NCI-H1694 (cell line): ENCODE data around the gene LSAMP.
"Not testable (repeated sequence)": the region's sequence is repeated elsewhere in the genome, so short reads cannot be mapped to it uniquely, and the experiment has no call there.

Source experiments
- DNase-seq: peaks from one replicate; lab custom pipeline; 2025; lab: John Stamatoyannopoulos, UW

The LSAMP gene

DNA sequence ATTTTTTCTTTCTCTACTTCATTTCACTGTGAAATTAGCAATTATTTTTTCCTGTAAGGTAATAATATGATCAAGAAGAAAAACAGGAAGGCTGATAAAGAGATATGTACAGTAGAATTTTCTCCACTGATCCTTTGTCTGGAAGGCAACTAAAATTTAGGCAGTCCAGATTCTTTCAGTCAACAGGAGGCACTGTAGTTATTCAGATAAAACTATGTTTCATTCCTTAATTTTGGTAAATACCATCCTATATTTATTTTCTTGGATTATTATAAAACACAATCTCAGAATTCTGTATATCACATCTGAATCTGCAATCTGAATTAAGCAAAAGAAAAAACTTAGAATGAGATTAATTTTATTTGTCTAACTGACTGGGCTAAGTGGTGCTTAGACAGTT, 343.2 kb downstream of the LSAMP start:
- DNase-seq, result no peak

DNA sequence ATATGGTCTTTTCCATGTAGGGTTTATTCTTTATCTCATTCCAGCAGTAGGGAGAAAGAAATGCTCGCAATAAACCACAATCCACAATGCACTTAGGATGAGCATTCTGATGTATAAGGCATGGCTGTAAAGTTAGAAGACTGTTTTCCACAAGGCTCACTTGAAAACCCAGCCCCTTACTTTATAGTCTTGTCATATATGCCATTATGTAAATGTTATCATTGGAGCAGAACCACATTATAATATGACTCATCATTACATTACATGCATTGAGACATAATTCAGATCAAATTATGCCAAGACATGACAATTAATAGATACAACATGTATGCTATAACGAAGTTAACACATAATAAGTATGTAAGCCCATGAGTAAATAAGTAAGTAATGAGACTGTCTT, 348.1 kb downstream of the LSAMP start:
- DNase-seq, result no peak

DNA sequence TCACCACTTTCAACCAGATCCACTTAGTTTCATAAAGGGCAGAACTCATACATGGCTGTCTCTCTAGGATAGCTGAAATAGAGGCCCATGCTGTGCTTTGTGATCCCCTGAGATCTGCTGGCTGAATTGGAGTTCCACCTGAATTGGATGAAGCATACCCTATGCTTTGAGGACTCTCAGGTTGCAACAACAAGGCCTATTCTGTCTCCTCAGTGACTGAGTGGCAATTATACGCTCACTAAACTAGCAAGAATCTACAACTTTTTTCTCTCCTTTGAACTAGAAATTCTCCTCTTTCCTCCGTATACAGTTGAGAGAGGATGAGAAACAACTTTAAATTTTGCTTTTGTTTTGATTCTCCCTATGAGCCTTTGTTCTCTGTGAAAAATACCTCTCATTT, 348.7 kb downstream of the LSAMP start:
- no peak for DNase-seq

DNA sequence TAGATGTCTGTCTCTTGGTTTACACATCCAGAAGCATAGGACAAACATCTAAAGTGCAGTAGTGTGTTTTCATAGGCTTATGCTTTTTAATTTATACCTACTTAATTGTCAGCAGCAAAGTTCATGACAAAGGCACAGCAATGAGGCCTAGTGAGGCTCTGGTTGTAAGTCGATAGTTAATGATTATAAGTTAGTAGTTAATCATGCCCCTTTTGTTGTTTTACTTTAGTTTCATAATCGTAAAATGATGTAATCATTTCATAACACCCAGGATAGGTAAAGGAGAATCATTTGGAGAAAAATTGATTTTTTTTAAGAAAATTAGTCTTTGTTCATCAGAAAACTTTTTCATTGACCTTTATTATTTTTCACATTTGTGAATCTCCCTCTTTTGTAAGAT, 351.9 kb downstream of the LSAMP start:
- no peak for DNase-seq

DNA sequence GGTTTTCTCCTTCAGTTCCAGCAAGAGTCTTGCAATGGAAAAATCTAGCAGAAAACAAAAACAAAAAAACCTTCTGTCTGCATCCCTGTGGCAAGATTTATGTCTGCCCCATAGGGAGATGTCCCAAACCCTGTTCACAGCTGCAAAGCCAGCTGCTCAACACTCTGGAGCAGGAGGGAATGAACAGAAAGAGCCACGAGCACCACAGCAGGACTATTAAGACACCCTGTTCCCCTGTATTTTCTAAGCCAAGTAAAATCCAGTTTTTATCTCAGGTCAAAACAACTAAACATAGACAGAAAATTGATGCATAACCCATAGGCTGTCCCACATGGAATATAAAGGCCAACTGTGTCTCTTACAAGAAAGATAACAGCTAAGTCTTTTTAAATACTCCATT, 357.9 kb downstream of the LSAMP start:
- no peak for DNase-seq

DNA sequence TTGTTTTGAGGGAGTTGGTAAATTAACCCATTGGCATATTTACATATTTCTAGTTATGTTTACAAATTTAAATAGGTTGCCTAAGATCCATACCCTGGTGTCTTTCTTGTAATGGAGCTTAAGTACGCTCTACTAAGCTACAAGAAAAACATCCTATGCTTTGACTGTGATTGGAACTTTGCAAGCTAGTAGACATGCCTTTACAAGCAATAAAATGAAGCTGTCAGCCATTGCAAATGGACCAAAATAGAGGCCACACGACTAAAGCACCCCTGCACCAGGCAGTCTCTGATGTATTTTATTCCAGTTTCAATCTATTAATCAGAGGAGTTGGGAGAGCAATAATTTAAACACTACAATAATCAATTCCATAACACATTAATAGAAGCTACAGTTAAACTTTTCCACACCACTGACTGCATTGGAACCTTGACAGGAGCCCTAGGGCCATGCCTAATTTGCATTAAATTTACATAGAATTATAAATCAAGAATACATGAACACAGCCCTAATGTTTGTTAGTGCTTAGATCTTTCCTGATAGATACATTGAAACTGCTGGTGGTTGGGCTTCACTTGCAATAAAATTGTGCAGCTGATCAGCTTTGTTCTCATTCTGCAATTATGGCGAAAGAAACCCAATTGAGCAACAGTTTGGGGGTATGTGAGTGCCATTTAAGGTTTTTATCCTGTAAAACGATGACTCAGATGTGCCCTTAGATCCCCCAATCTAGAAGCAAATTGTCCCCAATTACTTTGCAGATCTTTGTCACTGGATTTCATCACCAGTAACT, 360.1 kb downstream of the LSAMP start:
- no peak for DNase-seq

DNA sequence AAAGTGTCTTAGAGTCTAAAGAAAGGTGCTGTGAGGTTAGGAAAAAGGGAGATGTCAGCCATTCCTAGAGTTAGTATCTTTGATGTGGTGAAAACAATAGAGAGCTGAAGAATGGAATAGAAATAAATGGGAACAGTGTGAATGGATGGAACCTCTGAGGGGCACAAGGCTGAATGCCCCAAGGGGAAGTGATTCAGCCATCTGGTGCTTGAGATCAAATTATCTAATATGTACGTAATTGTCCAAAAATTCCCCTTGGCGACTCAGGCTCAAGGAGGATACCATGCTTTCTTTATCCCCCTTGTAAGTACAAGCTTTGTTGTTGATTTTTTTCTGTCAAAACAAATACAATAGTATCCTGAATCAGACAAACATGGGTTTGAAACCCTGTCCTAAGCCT, 361.6 kb downstream of the LSAMP start:
- no peak for DNase-seq

DNA sequence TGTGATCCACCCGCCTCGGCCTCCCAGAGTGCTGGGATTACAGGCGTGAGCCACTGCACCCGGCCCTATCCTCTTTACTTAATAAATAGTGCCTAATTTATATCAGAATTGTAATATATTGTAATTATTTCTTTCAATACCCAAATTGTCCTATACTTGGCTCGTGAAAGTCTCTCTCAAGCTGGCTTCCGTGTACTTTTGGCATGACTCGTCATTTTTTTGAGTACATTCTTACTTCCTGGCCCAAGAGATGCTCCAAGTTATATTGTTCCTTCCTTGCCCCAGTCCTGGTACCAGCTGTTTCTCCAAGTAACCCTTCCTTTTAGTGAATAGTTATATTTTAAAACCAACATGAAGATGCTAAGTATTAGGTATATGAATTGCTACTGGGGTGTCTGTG, 366.7 kb downstream of the LSAMP start:
- no peak for DNase-seq

DNA sequence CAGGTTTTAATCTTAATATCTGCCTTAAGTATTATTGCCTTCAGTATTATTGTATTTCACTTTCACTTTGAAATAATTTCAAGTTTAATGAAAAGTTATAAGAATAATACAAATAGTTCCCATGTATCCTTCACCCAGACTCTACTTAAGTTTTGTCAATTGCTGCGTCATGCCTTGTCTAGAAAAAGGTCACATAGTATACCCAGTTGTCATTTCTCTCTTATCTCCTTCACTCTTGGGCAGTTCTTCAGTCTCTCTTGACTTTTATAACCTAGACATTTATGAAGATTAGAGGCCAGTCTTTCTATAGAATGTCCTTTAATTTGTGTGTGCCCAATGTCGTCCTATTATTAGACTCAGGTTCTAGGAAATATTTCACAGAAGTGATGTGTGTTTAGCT, 367.7 kb downstream of the LSAMP start:
- DNase-seq, result no peak

DNA sequence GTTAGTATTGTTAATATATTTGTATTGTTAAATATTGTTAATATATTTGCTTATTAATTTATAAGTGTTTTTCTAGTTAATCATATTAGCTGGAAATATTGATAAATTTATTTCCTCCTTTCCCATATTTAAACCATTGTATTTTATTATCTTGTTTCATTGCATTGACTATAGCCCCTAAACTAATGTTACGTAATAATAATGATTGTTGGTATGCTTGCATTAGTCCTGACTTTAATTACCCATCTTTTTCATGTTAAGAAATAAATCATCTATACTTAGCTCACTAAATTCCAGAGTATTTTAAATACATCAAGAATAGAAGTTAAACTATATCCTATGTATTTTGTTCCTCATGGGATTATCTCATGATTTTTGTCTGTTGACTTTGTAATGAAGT, 368.2 kb downstream of the LSAMP start:
- DNase-seq, result no peak

DNA sequence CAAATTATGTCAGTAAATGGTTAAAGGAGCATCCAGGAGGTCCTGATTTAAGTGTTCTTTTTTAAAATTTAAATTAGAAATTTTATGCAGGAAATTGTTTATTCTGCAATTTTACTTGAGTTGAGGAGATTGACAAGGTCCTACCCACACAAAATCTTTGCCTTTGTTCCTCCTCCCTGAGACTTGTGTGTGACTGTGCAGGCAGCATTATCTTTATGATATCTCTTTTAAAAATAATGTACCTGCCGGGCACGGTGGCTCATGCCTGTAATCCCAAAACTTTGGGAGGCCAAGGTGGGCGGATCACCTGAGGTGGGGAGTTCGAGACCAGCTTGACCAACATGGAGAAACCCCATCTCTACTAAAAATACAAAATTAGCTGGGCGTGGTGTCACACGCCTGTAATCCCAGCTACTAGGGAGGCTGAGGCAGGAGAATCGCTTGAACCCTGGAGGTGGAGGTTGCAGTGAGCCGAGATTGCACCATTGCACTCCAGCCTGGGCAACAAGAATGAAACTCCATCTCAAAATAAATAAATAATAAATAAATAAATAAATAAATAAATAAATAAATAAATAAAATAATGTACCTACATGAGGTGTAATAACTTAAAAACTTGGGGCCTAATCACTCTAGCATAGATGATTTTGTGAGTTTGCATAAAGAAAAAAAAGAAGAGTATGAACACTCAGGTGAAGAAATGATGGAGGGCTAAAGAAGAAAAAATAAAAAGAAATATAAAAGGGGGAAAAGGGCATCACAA, 374.6 kb downstream of the LSAMP start:
- not testable (repeated sequence) for DNase-seq

DNA sequence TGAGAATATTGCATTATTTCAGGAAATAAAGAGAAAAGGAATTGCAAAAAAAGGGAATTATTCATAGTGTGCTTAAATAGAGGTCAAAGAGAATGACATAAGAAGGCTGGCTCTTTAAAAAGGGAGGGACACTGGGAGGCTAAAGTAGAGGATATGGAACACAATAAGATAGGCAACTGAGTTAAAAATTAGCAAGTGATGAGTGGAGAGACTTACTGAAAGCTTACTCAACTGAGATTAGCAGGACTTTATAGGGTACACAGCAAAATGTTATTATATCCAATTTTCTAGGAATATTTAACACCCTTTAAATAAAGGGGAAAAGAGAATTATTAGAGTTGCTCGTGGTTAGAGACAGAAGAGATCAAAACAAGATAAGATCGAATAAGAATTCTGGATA, 375.2 kb downstream of the LSAMP start:
- no peak for DNase-seq

DNA sequence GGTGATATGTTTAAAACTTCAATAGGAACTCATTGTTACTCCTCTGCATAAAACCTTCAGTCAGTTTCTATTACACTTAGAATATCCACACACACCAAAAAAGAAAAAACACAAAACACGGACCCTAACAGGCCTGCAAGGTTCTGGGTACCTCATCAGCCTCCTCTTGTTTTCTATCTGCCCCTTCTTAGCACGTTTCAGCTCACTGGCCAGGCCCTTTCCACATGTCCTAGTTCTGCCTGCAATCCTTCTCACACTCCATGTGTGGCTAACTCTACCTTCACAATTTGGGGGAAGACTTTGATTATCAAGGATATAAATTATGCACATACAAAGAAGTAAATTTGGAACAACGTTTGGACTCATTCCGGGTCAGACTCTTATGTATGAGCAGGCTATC, 376.3 kb downstream of the LSAMP start:
- no peak for DNase-seq

DNA sequence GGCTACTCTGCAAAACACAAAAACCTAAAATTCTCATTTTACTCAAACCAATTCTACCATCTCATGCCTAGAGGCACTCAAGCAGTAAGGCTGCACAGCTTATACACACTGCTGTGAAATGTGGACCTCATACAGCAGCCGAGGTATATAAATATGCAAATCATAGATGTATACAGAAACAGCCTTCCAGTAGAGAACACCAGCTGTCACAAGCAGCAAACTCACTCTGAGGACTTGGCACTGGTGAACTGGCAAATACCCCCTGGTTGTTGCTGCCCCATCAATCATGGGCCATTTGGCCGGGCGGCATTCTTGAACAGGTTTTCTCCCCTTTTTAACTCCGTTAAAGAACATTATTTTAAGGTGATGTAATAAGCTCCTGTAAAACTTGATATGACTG, 378.0 kb downstream of the LSAMP start:
- DNase-seq, result peak; percentile 63

DNA sequence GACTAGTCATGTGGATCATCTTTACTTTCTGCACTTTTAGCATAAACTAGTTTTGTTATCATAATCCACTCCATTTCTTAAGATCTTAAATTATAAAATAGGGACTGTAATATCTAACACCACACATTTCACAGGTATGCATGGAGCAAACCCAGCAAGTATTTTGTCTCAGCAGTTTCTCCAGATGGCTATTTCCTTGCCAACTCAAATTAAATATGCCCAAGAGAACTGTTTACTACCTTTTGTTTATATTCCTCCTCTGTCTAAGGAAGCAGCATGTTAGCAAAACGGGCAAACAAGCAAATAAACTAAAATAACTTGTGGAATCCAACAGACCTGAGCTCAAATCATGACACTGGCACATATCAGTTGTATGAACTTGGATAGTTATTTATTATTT, 379.8 kb downstream of the LSAMP start:
- no peak for DNase-seq

DNA sequence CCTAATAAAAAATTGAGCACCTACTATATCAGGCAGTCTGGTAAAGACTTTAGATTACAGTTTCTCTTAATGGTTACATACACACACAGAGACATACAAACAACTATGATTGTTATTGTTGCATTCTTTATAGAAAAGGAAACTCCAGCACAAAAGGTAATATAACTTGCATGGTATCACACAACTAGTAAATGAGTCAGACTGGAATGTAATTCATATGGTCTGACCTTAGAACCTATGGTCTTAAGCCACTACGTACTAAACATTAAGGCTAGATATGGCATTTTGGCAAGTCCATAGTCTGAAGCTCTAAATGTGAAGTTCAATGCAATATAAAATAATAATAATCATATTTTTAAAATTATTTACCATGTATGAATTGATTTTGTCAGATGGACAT, 380.6 kb downstream of the LSAMP start:
- DNase-seq, result no peak

DNA sequence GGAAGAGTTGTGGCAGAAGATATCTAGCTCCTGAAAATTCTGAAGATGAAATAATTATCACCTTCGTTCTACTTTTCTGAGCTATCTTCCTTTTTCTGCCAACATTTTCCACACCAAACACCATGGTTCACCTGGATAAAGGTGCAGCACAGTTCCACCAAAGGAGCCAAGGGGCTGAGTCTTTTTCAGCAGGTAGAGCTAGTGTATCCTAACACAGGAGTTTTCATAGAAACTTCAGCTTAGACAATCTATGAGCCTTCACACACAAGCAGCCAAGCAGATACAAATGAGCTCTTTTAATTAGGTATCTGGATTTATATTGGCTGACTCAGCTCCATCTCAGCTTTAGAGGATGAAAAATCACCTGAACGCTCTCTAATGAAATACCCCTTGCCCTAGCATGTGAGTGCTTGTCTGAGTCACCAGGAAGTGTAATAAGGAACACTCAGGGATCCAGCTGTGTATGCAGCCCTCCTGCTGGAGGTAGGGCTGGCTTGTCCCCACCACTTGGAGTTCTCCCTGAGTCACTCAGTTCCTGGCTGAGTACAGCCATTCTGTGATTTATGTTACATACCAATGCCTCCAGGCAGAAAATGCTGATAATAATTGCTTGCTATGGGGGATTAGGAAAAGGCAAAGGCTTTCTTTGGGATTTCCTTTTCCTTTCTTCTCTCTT, 385.7 kb downstream of the LSAMP start:
- no peak for DNase-seq

DNA sequence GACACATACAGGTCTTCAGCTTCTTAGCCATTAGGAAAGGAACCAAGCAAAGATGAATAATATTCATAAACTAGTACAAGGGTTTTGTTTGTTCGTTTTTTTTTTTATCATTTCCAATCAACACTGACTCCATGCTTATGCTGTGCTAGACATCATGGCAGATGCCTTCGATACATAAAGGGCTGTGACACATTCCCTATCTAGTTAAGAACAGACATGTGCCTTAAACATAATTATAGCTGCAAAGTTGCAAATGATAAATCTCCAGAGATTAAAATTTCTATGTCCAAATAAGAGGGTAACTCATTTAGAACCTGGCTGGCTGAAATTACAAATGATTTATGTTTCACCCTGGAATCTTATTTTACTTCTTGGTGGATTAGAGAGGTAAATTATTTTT, 386.4 kb downstream of the LSAMP start:
- DNase-seq, result no peak

DNA sequence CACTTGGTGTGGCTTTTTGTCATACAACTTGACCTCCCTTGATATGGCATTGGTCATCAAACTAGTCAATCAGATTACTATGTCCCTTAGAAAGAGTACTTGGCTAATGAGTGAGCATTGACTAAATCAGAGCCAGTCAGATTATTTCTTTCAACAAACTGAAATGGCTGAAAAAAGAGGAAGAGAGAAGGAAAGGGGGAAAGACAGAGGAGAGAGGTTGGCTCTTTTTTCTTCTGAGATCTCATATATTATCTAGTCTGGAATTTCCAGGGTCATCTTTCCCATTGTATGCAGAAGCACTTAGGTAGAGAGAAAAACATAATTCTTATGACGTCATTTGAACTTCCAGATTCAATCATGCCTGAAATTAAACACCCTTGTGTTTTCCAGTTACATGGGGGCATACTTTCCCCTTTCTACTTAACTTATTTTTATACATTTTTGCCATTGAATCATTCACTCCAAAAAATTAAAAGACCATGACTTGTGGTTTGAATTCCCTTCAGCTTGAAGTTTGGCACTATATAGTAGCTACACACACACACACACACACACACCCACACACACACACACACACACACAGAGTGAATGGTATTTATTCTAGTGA, 387.8 kb downstream of the LSAMP start:
- DNase-seq, result no peak

DNA sequence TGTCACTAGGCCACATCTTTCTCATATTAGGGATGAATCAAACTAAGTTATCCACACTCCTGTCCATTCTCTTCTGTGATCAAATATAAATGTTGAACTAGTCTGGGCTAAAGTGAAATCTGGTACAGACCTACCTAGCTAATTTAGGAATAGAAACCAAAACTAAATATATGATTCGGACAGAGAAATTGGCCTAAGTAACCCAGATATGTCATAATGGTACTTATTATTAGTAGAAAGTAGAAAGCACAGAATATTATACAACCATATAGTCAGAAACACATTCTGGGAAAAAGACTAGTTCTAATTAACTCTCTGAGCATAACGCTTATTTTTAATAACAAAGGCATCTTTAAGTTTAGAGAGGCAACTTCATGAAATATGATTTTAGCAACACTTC, 389.0 kb downstream of the LSAMP start:
- no peak for DNase-seq

DNA sequence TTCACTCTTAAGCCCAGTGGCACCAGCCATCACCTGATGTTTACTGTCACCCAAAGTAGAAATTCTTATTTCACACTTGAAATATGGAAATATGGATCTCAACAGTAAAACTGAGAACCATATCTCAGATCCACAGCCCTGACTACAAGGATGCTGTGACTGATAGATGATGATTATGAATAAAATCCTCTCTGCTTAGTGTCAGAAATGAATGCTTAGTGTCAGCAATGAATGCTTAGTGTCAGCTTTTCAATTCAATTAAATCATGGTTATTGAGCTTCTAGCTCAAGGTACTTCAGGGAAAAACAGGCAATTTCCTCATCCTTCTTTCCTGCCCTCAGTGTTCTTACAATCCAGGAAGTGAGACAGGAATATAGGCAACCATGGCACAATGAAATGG, 392.3 kb downstream of the LSAMP start:
- no peak for DNase-seq

DNA sequence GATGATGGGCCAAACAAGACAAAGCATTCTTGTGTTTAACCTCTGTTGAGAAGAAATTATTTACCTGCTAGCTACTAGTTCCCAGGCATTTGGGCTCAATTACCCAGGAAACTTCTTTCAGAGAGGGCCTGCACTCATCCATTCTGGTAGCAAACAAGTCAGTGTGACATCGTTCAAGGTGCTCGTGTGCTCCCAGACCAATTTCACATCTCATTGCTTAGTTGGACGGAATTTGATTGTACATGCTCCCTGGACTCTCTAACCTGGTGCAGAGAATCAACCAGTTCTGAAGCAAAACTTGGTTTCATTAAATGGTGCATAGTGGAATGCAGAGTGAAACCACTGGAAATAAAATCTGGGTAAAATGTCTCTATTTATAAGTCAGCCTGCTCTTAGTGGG, 392.7 kb downstream of the LSAMP start:
- DNase-seq, result no peak

DNA sequence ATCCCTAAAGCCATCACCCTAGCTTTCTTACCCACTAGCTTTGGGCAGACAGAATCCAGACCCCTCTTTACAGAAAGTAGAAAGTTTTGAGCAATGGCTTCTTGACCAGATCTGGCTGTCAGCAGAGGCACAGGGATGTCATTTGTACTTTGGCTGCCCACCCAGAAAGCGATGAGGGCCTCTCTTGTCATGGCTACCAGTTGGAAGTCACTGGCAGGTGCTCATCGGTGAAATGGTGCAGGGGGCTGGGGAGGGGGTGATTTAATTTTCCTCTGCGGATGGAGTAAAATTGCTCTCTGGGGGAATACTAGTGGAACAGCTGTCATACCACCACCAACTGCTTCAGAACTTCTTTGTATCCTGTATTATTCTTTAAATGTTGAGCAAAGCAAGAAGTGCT, 393.7 kb downstream of the LSAMP start:
- DNase-seq, result no peak
